Lung (tissue), 12 donors: ENCODE results near the gene PARP16. TPM values are rescaled to one million over a fixed set of nuclear protein-coding genes. Genes with fewer than 3 reads are reported as not detected.

Experiments
- ATAC-seq: fragments of 200-7000 bp; cut with Tn5 transposase; one replicate; pipeline ENCODE4 v1.9.1; 2020; ENCODE audit warnings: moderate number of reproducible peaks; ENCODE audit not compliant: insufficient read depth, low FRiP score
- DNase-seq, 3 donors: peaks; one replicate each; pipeline ENCODE4 v3.0.0-alpha.2; 2013 to 2017
- H3K27ac ChIP-seq, 2 donors: one replicate each; pipeline ENCODE4 v1.5.1; 2013; ENCODE audit warnings: mild to moderate bottlenecking in 2 of 2, moderate library complexity in 2 of 2, control low read depth in 1 of 2, inconsistent platforms in 1 of 2, low read depth in 1 of 2, low read length in 1 of 2
- H3K27me3 ChIP-seq, 3 donors: one replicate each; pipeline ENCODE4 v1.5.1; 2013; ENCODE audit warnings: low read length in 2 of 3; ENCODE audit not compliant: control insufficient read depth in 3 of 3, insufficient read depth in 3 of 3
- H3K36me3 ChIP-seq, 4 donors: one replicate each; pipeline ENCODE4 v1.5.1; 2013; ENCODE audit warnings: low read length in 4 of 4, mild to moderate bottlenecking in 1 of 4, moderate library complexity in 1 of 4; ENCODE audit not compliant: control insufficient read depth in 4 of 4, insufficient read depth in 4 of 4
- H3K4me1 ChIP-seq, 5 donors: one replicate each; pipeline ENCODE4 v1.5.1; 2013; ENCODE audit warnings: low read length in 5 of 5, mild to moderate bottlenecking in 2 of 5, moderate library complexity in 1 of 5; ENCODE audit not compliant: control insufficient read depth in 5 of 5, insufficient read depth in 5 of 5
- H3K4me3 ChIP-seq: one replicate; pipeline ENCODE4 v1.5.1; 2013; ENCODE audit warnings: mild to moderate bottlenecking, control low read depth, moderate library complexity
- H3K9ac ChIP-seq, 2 donors: one replicate each; pipeline ENCODE4 v1.5.1; 2013; ENCODE audit warnings: low read length in 2 of 2, control low read depth in 1 of 2; ENCODE audit not compliant: insufficient read depth in 1 of 2
- H3K9me3 ChIP-seq, 4 donors: one replicate each; pipeline ENCODE4 v1.5.1; 2013; ENCODE audit warnings: low read length in 3 of 4, mild to moderate bottlenecking in 1 of 4, moderate library complexity in 1 of 4; ENCODE audit not compliant: control insufficient read depth in 4 of 4, insufficient read depth in 3 of 4
- WGBS, 2 donors: extraction: QIAGEN DNeasy Blood & Tissue Kit; methylation state at CpG; one replicate each; pipeline ENCODE4 v1.1.7; 2013; 5-methylcytosine and 5-hydroxymethylcytosine counted together
- polyA plus RNA-seq, 2 donors: library from polyadenylated mRNA; stranded (reverse); fragments of 200-250 nt; gene quantifications; one replicate each; pipeline ENCODE4 v1.2.1, GENCODE V29; 2013
- total RNA-seq, 2 donors: library from RNA; depleted of rRNA in 1 of 2; stranded (reverse); fragments of >200 nt in 1 of 2; gene quantifications; one replicate each; pipeline ENCODE4 v1.2.1, GENCODE V29; 2014 to 2021
- TF ChIP-seq, protein P1 (sequence below): IDR thresholded peaks from 2 replicates; pipeline ENCODE4 v1.5.1; 2012; ENCODE audit warnings: mild to moderate bottlenecking; ENCODE audit errors: control extremely low read depth, extremely low read depth
- donor health status: control.
- donor health status: control.
- donor health status: Bipolar disorder and iron deficiency.
- donor health status: healthy.
- donor health status: DM: yes; HTN: yes; CAD: no.

PARP16 gene
- total and polyA plus RNA-seq, 4 donors: 4.6 to 7.7 (median 6.3) TPM

DNA sequence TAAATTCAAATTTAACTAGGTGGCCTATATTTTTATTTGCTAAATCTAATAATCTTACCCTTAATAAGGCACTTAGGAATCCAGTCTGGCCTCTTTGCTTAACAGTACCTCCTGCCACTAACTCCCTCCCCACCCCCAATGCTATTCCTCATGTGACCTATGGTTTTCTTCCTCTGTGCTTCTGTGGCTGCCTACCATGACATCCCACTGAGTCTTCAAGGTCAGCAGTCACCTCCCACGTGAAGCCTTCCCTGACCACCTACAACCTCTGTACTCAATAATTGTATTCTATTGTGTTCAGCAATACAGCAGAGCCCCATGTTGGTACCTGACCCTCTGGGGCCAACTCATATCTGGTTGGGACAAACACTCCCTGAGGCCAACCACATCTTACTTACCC is 9.7 kb downstream of the PARP16 start:
- no peaks in the 10 kb centered on the region for H3K27me3 ChIP-seq
- no peak for DNase-seq
- no peak for ATAC-seq
- H3K27ac ChIP-seq: no peak overlapping the region
- H3K4me1 ChIP-seq: peaks cover 0 to 15% (median 0%) of the 10 kb centered on the region in 5 donors
- H3K9ac ChIP-seq: no peak overlapping the region
- H3K9me3 ChIP-seq: no peaks in the 10 kb centered on the region
- WGBS, 2 donors: 81 to 84% methylated on average over 1 of the region's 1 CpG
- no peak overlapping the region for H3K4me3 ChIP-seq
- H3K36me3 ChIP-seq: peaks cover 0 to 7% (median 3%) of the 10 kb centered on the region in 4 donors
- TF ChIP-seq, protein P1, sequence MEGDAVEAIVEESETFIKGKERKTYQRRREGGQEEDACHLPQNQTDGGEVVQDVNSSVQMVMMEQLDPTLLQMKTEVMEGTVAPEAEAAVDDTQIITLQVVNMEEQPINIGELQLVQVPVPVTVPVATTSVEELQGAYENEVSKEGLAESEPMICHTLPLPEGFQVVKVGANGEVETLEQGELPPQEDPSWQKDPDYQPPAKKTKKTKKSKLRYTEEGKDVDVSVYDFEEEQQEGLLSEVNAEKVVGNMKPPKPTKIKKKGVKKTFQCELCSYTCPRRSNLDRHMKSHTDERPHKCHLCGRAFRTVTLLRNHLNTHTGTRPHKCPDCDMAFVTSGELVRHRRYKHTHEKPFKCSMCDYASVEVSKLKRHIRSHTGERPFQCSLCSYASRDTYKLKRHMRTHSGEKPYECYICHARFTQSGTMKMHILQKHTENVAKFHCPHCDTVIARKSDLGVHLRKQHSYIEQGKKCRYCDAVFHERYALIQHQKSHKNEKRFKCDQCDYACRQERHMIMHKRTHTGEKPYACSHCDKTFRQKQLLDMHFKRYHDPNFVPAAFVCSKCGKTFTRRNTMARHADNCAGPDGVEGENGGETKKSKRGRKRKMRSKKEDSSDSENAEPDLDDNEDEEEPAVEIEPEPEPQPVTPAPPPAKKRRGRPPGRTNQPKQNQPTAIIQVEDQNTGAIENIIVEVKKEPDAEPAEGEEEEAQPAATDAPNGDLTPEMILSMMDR: no peak

DNA sequence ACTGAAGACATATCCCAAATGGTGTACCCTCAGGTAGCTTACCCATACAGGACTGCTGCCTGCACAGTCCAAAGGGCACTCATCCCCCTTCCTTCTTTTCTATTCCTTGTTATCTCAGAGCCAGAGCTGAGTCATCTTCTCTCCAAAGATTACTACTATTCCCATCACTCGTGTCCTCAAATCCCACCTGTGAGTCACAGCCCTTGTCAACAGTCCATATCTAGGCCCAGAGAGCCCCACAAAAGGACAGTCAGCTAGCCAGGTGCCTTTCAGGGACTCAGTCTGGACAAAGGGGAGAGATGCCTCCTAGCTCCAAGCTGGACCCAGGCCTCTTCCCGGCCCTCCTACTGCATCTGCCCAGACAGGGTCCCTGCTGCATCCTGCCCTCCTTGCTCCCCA is 11.0 kb downstream of the PARP16 start:
- Histone ChIP-seq H3K4me3 (no peak overlapping the region), H3K27me3 (no peaks in the 10 kb centered on the region), H3K27ac (peak overlapping the region in 1 of 2 donors; percentile 66), H3K9ac (no peak overlapping the region), H3K9me3 (no peaks in the 10 kb centered on the region), H3K36me3 (peaks cover 0 to 7% (median 3%) of the 10 kb centered on the region in 4 donors), H3K4me1 (peaks cover 0 to 18% (median 0%) of the 10 kb centered on the region in 5 donors)
- DNase-seq (no peak), ATAC-seq (no peak)
- WGBS, 2 donors: 85 to 88% methylated on average over 2 of the region's 2 CpGs
- TF ChIP-seq, protein P1: no peak

DNA sequence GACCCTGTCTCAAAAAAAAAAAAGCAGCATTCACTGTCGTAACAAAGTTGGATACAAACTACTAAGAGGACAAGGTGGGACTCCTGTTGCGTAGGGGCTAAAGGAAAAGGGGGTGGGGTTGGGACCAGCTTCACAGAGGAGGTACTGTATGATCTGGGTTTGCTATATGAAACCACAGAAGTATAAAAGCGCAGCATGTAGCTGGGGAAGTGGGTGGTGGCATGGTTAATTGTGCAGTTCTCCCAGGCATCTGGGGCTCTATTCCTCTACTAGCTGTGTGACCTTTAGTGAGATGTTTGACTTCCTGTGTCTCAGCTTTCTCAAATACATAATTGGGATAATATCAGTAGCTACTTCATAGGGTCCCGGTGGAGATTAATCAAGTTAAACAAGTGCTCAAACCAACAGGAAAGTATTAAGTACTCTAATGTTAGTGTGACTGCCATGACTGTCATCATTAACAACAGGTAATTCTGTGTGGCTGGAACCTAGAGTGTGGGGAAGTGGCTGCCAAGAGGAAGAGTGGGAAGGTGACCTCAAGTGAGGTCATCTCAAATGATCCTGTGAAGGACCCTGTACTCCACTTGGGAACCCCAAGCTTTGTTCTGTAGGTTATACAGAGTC is 11.5 kb downstream of the PARP16 start:
- H3K27me3 ChIP-seq: no peaks in the 10 kb centered on the region
- H3K36me3 ChIP-seq: peaks cover 0 to 12% (median 3%) of the 10 kb centered on the region in 4 donors
- peaks cover 0 to 18% (median 0%) of the 10 kb centered on the region in 5 donors for H3K4me1 ChIP-seq
- no peak overlapping the region for H3K9ac ChIP-seq
- no peaks in the 10 kb centered on the region for H3K9me3 ChIP-seq
- no peak overlapping the region for H3K4me3 ChIP-seq
- WGBS, 2 donors: 74 to 79% methylated on average over 4 of the region's 4 CpGs
- DNase-seq (no peak), ATAC-seq (no peak)
- TF ChIP-seq, protein P1: no peak
- H3K27ac ChIP-seq: peak overlapping the region in 1 of 2 donors; percentile 66
